ENCODE measurements around the gene PFAS. TPM values are rescaled to one million over a fixed set of nuclear protein-coding genes. Genes with fewer than 3 reads are reported as not detected.

Gene PFAS
- total and polyA plus RNA-seq, 2 experiments from 2014 or later: 13.4 to 16.0 TPM

GRCh38 chr17:8277317-8277716 lies 28.2 kb downstream of the PFAS start:
- in situ Hi-C loops (cut with MboI): no loop called here
- WGBS, 2 experiments (ENCODE audit: low coverage in 1 of 2, low lambda C conversion rate in 2 of 2, missing lambda C conversion rate in 2 of 2): 90% methylated on average over 7 of the region's 7 CpGs
- Histone ChIP-seq H3K9ac (no peak overlapping the region), H3K79me2 (ENCODE audit: insufficient read depth) (no peaks in the 10 kb centered on the region), H3K27ac (no peak overlapping the region), H3K4me2 (ENCODE audit: unreplicated experiment) (no peak overlapping the region), H3K9me2 (ENCODE audit: insufficient read depth) (no peaks in the 10 kb centered on the region), H3K4me1 (ENCODE audit: insufficient read depth) (peaks cover 7% of the 10 kb centered on the region), H3K4me3 (no peak overlapping the region), H3K27me3 (replicated peaks; ENCODE audit: insufficient read depth) (no peaks in the 10 kb centered on the region), H3K36me3 (ENCODE audit: low read depth) (no peaks in the 10 kb centered on the region), H3K9me3 (ENCODE audit: low read depth) (no peaks in the 10 kb centered on the region), H4K20me1 (ENCODE audit: insufficient read depth) (no peaks in the 10 kb centered on the region), H2AFZ (no peak overlapping the region), H3F3A (ENCODE audit: insufficient read depth) (no peaks in the 10 kb centered on the region)
- DNase-seq: no peak
- TF ChIP-seq EZH2phosphoT487 (IDR thresholded peaks at IDR 0.05; ENCODE audit: insufficient read depth, low read depth) (no peak), EZH2 (IDR thresholded peaks at IDR 0.05; ENCODE audit: insufficient read depth, poor library complexity, severe bottlenecking) (no peak)

- no peaks in the 10 kb centered on the region for H3K9me3 ChIP-seq (ENCODE audit: low read depth)
- no peaks in the 10 kb centered on the region for H3K79me2 ChIP-seq (ENCODE audit: insufficient read depth)
- no peak for TF ChIP-seq EZH2phosphoT487 (IDR thresholded peaks at IDR 0.05; ENCODE audit: insufficient read depth, low read depth)
- no peak for TF ChIP-seq EZH2 (IDR thresholded peaks at IDR 0.05; ENCODE audit: insufficient read depth, poor library complexity, severe bottlenecking)
- H3K36me3 ChIP-seq (ENCODE audit: low read depth): no peaks in the 10 kb centered on the region
- in situ Hi-C loops (cut with MboI): no loop called here
- H3K9me2 ChIP-seq (ENCODE audit: insufficient read depth): no peaks in the 10 kb centered on the region
- H3K27ac ChIP-seq: no peak overlapping the region
- no peak overlapping the region for H2AFZ ChIP-seq
- H3K4me3 ChIP-seq: no peak overlapping the region
- no peak overlapping the region for H3K4me2 ChIP-seq (ENCODE audit: unreplicated experiment)
- DNase-seq: no peak
- no peaks in the 10 kb centered on the region for H3K27me3 ChIP-seq (replicated peaks; ENCODE audit: insufficient read depth)
- H3F3A ChIP-seq (ENCODE audit: insufficient read depth): 0 out of 2 replicates have a peak, but pooled peaks cover 1% of the 10 kb centered on the region
- no peak overlapping the region for H3K9ac ChIP-seq
- H3K4me1 ChIP-seq (ENCODE audit: insufficient read depth): peaks cover 7% of the 10 kb centered on the region
- WGBS, 2 experiments (ENCODE audit: low coverage in 1 of 2, low lambda C conversion rate in 2 of 2, missing lambda C conversion rate in 2 of 2): 76 to 78% methylated on average over 3 of the region's 3 CpGs
- no peaks in the 10 kb centered on the region for H4K20me1 ChIP-seq (ENCODE audit: insufficient read depth)
Measured at GRCh38 chr17:8282345-8282744, 33.3 kb downstream of the PFAS start.

- Histone ChIP-seq H3K9me2 (ENCODE audit: insufficient read depth) (no peaks in the 10 kb centered on the region), H3K27ac (no peak overlapping the region)
- in situ Hi-C loops (cut with MboI): no loop called here
Measured at GRCh38 chr17:8283356-8283755, 34.3 kb downstream of the PFAS start.

GRCh38 chr17:8284126-8284525 lies 35.0 kb downstream of the PFAS start:
- H3K79me2 ChIP-seq (ENCODE audit: insufficient read depth): no peaks in the 10 kb centered on the region
- H3K27me3 ChIP-seq (replicated peaks; ENCODE audit: insufficient read depth): no peaks in the 10 kb centered on the region
- H3F3A ChIP-seq (ENCODE audit: insufficient read depth): 0 out of 2 replicates have a peak, but pooled peaks cover 4% of the 10 kb centered on the region
- H3K4me2 ChIP-seq (ENCODE audit: unreplicated experiment): no peak overlapping the region
- in situ Hi-C loops (cut with MboI): no loop called here
- H3K27ac ChIP-seq: no peak overlapping the region
- no peaks in the 10 kb centered on the region for H3K9me3 ChIP-seq (ENCODE audit: low read depth)
- H4K20me1 ChIP-seq (ENCODE audit: insufficient read depth): no peaks in the 10 kb centered on the region
- H3K4me1 ChIP-seq (ENCODE audit: insufficient read depth): peaks cover 10% of the 10 kb centered on the region
- no peaks in the 10 kb centered on the region for H3K36me3 ChIP-seq (ENCODE audit: low read depth)
- no peak for DNase-seq
- no peaks in the 10 kb centered on the region for H3K9me2 ChIP-seq (ENCODE audit: insufficient read depth)
- TF ChIP-seq EZH2 (IDR thresholded peaks at IDR 0.05; ENCODE audit: insufficient read depth, poor library complexity, severe bottlenecking) (no peak), EZH2phosphoT487 (IDR thresholded peaks at IDR 0.05; ENCODE audit: insufficient read depth, low read depth) (no peak)
- H2AFZ ChIP-seq: no peak overlapping the region
- 82 to 84% methylated on average over 4 of the region's 4 CpGs for WGBS, 2 experiments (ENCODE audit: low coverage in 1 of 2, low lambda C conversion rate in 2 of 2, missing lambda C conversion rate in 2 of 2)
- no peak overlapping the region for H3K9ac ChIP-seq
- no peak overlapping the region for H3K4me3 ChIP-seq

More at GRCh38 chr17:8283356-8283755, 34.3 kb downstream of the PFAS start:
- Histone ChIP-seq H3K4me1 (ENCODE audit: insufficient read depth) (peaks cover 10% of the 10 kb centered on the region), H4K20me1 (ENCODE audit: insufficient read depth) (no peaks in the 10 kb centered on the region), H3K9me3 (ENCODE audit: low read depth) (no peaks in the 10 kb centered on the region), H3F3A (ENCODE audit: insufficient read depth) (0 out of 2 replicates have a peak, but pooled peaks cover 4% of the 10 kb centered on the region), H3K79me2 (ENCODE audit: insufficient read depth) (no peaks in the 10 kb centered on the region), H3K4me2 (ENCODE audit: unreplicated experiment) (no peak overlapping the region), H3K9ac (no peak overlapping the region), H2AFZ (no peak overlapping the region), H3K4me3 (no peak overlapping the region), H3K27me3 (replicated peaks; ENCODE audit: insufficient read depth) (no peaks in the 10 kb centered on the region), H3K36me3 (ENCODE audit: low read depth) (no peaks in the 10 kb centered on the region)
- TF ChIP-seq EZH2phosphoT487 (IDR thresholded peaks at IDR 0.05; ENCODE audit: insufficient read depth, low read depth): no peak
- TF ChIP-seq EZH2 (IDR thresholded peaks at IDR 0.05; ENCODE audit: insufficient read depth, poor library complexity, severe bottlenecking): no peak
- 81 to 82% methylated on average over 4 of the region's 4 CpGs for WGBS, 2 experiments (ENCODE audit: low coverage in 1 of 2, low lambda C conversion rate in 2 of 2, missing lambda C conversion rate in 2 of 2)
- DNase-seq: no peak

Data from GM23248 (cell line).